Measurements from ENCODE around the gene SPECC1L. TPM values are rescaled to one million over a fixed set of nuclear protein-coding genes. Genes with fewer than 3 reads are reported as not detected.
"Not testable (repeated sequence)": the region's sequence is repeated elsewhere in the genome, so short reads cannot be mapped to it uniquely, and the experiment has no call there.

SPECC1L gene
- total RNA-seq, 1 experiment from 2014 or later: 40.8 TPM

GRCh38 chr22:24247564-24248344 lies 22.9 kb upstream of the SPECC1L start:
- H4K20me1 ChIP-seq (ENCODE audit: insufficient read depth): no peaks in the 10 kb centered on the region
- H3K4me3 ChIP-seq (replicated peaks in 1 of 2; ENCODE audit: low read depth in 1 of 2, low read length in 2 of 2): no peak overlapping the region
- no peak overlapping the region for H2AFZ ChIP-seq (ENCODE audit: low read depth, low read length, poor library complexity, severe bottlenecking)
- ATAC-seq (peak; percentile 100), DNase-seq (ENCODE audit: low read depth, low spot score) (peak; percentile 43)
- no peaks in the 10 kb centered on the region for H3K27me3 ChIP-seq (ENCODE audit: insufficient read depth, low read length)
- no peaks in the 10 kb centered on the region for H3K79me2 ChIP-seq (ENCODE audit: insufficient read depth, low read length)
- H3K27ac ChIP-seq (ENCODE audit: low read depth, low read length): peak overlapping the region; percentile 55; the same call in 1 of the 2 replicates
- ChIA-PET CTCF (interaction anchor here (0.6 to 3.5 kb wide), 10 partner anchors 17 to 263 kb away, joined by 3 to 95 read pairs (median 4); no protein-coding TSS in a partner anchor), RAD21 (ENCODE audit: low non-redundant PET in 1 of 2, low total read pairs in 2 of 2, uncharacterized antibody in 2 of 2, unreplicated experiment in 2 of 2) (interaction anchor here (0.6 to 1.8 kb wide), 7 partner anchors 17 to 58 kb away, joined by 3 to 42 read pairs (median 4); no protein-coding TSS in a partner anchor), POLR2A (interaction anchor here (0.9 to 1.1 kb wide), 2 partner anchors 46 to 58 kb away, joined by 4 to 5 read pairs; no protein-coding TSS in a partner anchor)
- TF ChIP-seq CTCF (IDR thresholded peaks at IDR 0.05 in 2 of 3, conservative IDR thresholded peaks at IDR 0.05 in 1 of 3; ENCODE audit: borderline replicate concordance in 1 of 3, insufficient read depth in 1 of 3, low read depth in 2 of 3, low read length in 2 of 3) (peak; percentile 80 to 94 (median 85)), JUND (IDR thresholded peaks at IDR 0.05) (no peak), CBX3 (IDR thresholded peaks at IDR 0.05; ENCODE audit: low read depth) (no peak), RAD21 (IDR thresholded peaks at IDR 0.05; ENCODE audit: low read depth) (peak; percentile 94), ZFX (IDR thresholded peaks at IDR 0.05) (no peak), POLR2AphosphoS5 (IDR thresholded peaks at IDR 0.05; ENCODE audit: low read depth, low read length) (no peak), YY1 (IDR thresholded peaks at IDR 0.05; ENCODE audit: extremely low read depth, insufficient replicate concordance, low read depth, low read length) (no peak)
- intact Hi-C loops (cut with micrococcal nuclease): loop anchor here (1.0 kb wide), 1 partner anchor 57 kb away; no protein-coding TSS in a partner anchor
- no TSS peak for BruUV-seq (replicated peaks)
- H3K9me3 ChIP-seq (ENCODE audit: control insufficient read depth in 1 of 2, insufficient read depth in 1 of 2, low read depth in 1 of 2, low read length in 2 of 2): no peaks in the 10 kb centered on the region
- peak overlapping the region; percentile 24; the same call in 1 of the 2 replicates for H3K4me2 ChIP-seq (ENCODE audit: low read length)
- peaks cover 20 to 28% of the 10 kb centered on the region in 2 experiments for H3K4me1 ChIP-seq (ENCODE audit: control insufficient read depth in 1 of 2, insufficient read depth in 2 of 2, low read length in 2 of 2)
- no peaks in the 10 kb centered on the region for H3K9me2 ChIP-seq (ENCODE audit: insufficient read depth)
- H3K9ac ChIP-seq (ENCODE audit: low read length): peak overlapping the region; percentile 3; the same call in 1 of the 2 replicates
- no peaks in the 10 kb centered on the region for H3K36me3 ChIP-seq (ENCODE audit: control insufficient read depth in 1 of 2, insufficient read depth in 2 of 2, low read length in 2 of 2)

- CTCF ChIA-PET: interaction anchor here (0.8 kb wide), 1 partner anchor 59 kb away, joined by 3 read pairs; no protein-coding TSS in a partner anchor
- H3K9me3 ChIP-seq (ENCODE audit: control insufficient read depth in 1 of 2, insufficient read depth in 1 of 2, low read depth in 1 of 2, low read length in 2 of 2); H3K4me2 ChIP-seq (ENCODE audit: low read length); ATAC-seq; H3K9ac ChIP-seq (ENCODE audit: low read length); RAD21 ChIA-PET (ENCODE audit: low non-redundant PET in 1 of 2, low total read pairs in 2 of 2, uncharacterized antibody in 2 of 2, unreplicated experiment in 2 of 2); POLR2A ChIA-PET; H3K27me3 ChIP-seq (ENCODE audit: insufficient read depth, low read length); H3K36me3 ChIP-seq (ENCODE audit: control insufficient read depth in 1 of 2, insufficient read depth in 2 of 2, low read length in 2 of 2); H3K79me2 ChIP-seq (ENCODE audit: insufficient read depth, low read length); H2AFZ ChIP-seq (ENCODE audit: low read depth, low read length, poor library complexity, severe bottlenecking); intact Hi-C loops (cut with micrococcal nuclease); H4K20me1 ChIP-seq (ENCODE audit: insufficient read depth); H3K27ac ChIP-seq (ENCODE audit: low read depth, low read length); H3K4me3 ChIP-seq (replicated peaks in 1 of 2; ENCODE audit: low read depth in 1 of 2, low read length in 2 of 2); DNase-seq (ENCODE audit: low read depth, low spot score); BruUV-seq (replicated peaks); H3K9me2 ChIP-seq (ENCODE audit: insufficient read depth): not testable (repeated sequence)
- H3K4me1 ChIP-seq (ENCODE audit: control insufficient read depth in 1 of 2, insufficient read depth in 2 of 2, low read length in 2 of 2): peaks cover 13 to 19% of the 10 kb centered on the region in 2 experiments
Measured at GRCh38 chr22:24248611-24249010, 22.0 kb upstream of the SPECC1L start.

GRCh38 chr22:24249413-24249812 lies 21.2 kb upstream of the SPECC1L start:
- H3K9ac ChIP-seq (ENCODE audit: low read length); H3K36me3 ChIP-seq (ENCODE audit: control insufficient read depth in 1 of 2, insufficient read depth in 2 of 2, low read length in 2 of 2); H3K9me3 ChIP-seq (ENCODE audit: control insufficient read depth in 1 of 2, insufficient read depth in 1 of 2, low read depth in 1 of 2, low read length in 2 of 2); H2AFZ ChIP-seq (ENCODE audit: low read depth, low read length, poor library complexity, severe bottlenecking); H3K9me2 ChIP-seq (ENCODE audit: insufficient read depth); H3K27me3 ChIP-seq (ENCODE audit: insufficient read depth, low read length); H3K4me3 ChIP-seq (replicated peaks in 1 of 2; ENCODE audit: low read depth in 1 of 2, low read length in 2 of 2); DNase-seq (ENCODE audit: low read depth, low spot score); ATAC-seq; H4K20me1 ChIP-seq (ENCODE audit: insufficient read depth); H3K4me2 ChIP-seq (ENCODE audit: low read length); intact Hi-C loops (cut with micrococcal nuclease); H3K27ac ChIP-seq (ENCODE audit: low read depth, low read length); RAD21 ChIA-PET (ENCODE audit: low non-redundant PET in 1 of 2, low total read pairs in 2 of 2, uncharacterized antibody in 2 of 2, unreplicated experiment in 2 of 2); BruUV-seq (replicated peaks); H3K79me2 ChIP-seq (ENCODE audit: insufficient read depth, low read length); POLR2A ChIA-PET: not testable (repeated sequence)
- H3K4me1 ChIP-seq (ENCODE audit: control insufficient read depth in 1 of 2, insufficient read depth in 2 of 2, low read length in 2 of 2): peaks cover 13 to 16% of the 10 kb centered on the region in 2 experiments
- CTCF ChIA-PET: interaction anchor here (0.8 kb wide), 1 partner anchor 59 kb away, joined by 3 read pairs; no protein-coding TSS in a partner anchor
